ENCODE measurements around the gene CASZ1. TPM values are rescaled to one million over a fixed set of nuclear protein-coding genes. Genes with fewer than 3 reads are reported as not detected.
A peak's percentile ranks its signal among the peaks of the same experiment; 100 is the strongest.

Gene CASZ1
- total and polyA plus RNA-seq, 12 donors, result 19.5 to 79.8 (median 64.7) TPM

DNA sequence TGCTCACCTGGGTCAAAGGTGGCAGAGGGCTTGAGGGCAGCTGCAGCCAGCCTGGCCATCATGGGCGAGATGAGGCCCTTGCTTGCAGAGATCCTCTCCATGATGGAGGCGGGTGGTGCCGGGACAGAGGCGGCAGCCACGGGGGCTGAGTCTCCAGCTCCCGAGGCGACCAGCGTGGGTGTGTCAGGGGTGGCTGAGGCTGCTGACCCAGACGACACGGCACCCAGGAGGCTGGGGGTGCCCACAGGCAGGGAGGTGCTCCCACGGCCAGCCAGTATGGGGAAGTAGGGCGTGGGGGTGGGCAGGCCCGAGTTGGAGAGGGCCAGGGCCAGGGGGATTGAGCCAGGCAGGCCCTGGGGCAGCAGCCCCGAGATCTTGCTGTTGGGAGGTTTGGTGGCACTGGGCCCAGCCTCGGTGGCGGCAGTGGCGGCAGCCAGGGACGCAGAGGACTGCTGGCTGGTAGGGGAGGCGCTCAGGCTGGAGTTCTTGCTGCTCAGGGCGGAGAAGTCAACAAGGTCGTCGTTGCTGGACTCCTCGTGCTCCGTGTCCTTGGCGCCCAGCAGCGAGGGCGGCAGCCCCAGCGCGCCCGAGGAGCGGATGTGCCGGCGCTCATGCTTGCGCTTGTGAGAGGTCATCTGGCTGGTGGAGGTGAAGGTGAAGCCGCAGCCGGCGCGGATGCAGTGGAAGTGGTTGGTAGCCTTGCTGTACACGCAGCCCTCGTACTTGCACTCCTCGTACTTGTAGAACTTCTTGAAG is 142.9 kb downstream of the CASZ1 start:
- H3K36me3 ChIP-seq, result peaks cover 0 to 90% (median 11%) of the 10 kb centered on the region in 9 donors
- peaks cover 0 to 10% (median 0%) of the 10 kb centered on the region in 9 donors for H3K4me1 ChIP-seq
- no peak for TF ChIP-seq CTCF (IDR thresholded peaks at IDR 0.05)
- ATAC-seq (peak in 2 of 8 donors; percentile 23 to 33), DNase-seq (no peak)
- no peaks in the 10 kb centered on the region for H3K27me3 ChIP-seq
- WGBS, 2 donors, result 84 to 85% methylated on average over 41 of the region's 41 CpGs
- H3K9me3 ChIP-seq, result no peaks in the 10 kb centered on the region
- H3K27ac ChIP-seq, result peak overlapping the region in 1 of 10 donors; percentile 19
- no peak overlapping the region for H3K4me3 ChIP-seq
- intact Hi-C loops (cut with DNase I), result loop anchor here in 2 of 10 donors (1.0 to 10.0 kb wide), 2 partner anchors 47 to 211 kb away; no protein-coding TSS in a partner anchor

GRCh38 chr1:10652626-10653025 is 143.8 kb downstream of the CASZ1 start:
- H3K27me3 ChIP-seq, result no peaks in the 10 kb centered on the region
- 61 to 67% methylated on average over 12 of the region's 12 CpGs for WGBS, 2 donors
- peaks cover 0 to 92% (median 9%) of the 10 kb centered on the region in 9 donors for H3K36me3 ChIP-seq
- no peak overlapping the region for H3K27ac ChIP-seq
- H3K4me3 ChIP-seq, result no peak overlapping the region
- peaks cover 0 to 10% (median 0%) of the 10 kb centered on the region in 9 donors for H3K4me1 ChIP-seq
- no peak for TF ChIP-seq CTCF (IDR thresholded peaks at IDR 0.05)
- intact Hi-C loops (cut with DNase I), result loop anchor here in 2 of 10 donors (1.0 to 10.0 kb wide), 2 partner anchors 48 to 212 kb away; no protein-coding TSS in a partner anchor
- no peak for ATAC-seq
- DNase-seq, result no peak
- H3K9me3 ChIP-seq, result no peaks in the 10 kb centered on the region

DNA sequence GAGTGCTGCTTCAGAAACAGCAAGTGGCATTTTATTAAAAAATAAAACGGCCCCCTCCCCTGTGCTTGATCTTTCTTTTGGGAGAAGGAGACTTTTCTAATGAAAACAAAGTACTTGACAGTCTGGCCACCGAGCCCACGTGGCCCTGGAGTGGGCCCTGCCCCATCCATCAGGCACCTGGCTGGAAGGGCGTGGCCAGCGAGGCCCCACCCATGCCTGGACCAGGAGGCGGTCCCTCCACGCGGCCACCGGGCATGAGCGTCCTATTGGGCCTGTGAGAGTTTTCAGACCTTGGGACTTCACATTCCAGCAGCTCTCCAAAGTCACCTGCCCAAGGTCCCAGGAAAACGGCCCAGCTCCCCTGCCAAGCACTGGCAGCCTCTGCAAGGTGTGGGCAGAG is 144.7 kb downstream of the CASZ1 start:
- no peak for DNase-seq
- Histone ChIP-seq H3K36me3 (peaks cover 0 to 94% (median 12%) of the 10 kb centered on the region in 9 donors), H3K4me1 (peaks cover 0 to 6% (median 0%) of the 10 kb centered on the region in 9 donors), H3K9me3 (no peaks in the 10 kb centered on the region), H3K27ac (peak overlapping the region in 1 of 10 donors; percentile 15), H3K4me3 (no peak overlapping the region), H3K27me3 (no peaks in the 10 kb centered on the region)
- WGBS, 2 donors, result 66 to 67% methylated on average over 11 of the region's 11 CpGs
- no peak for ATAC-seq
- no peak for TF ChIP-seq CTCF (IDR thresholded peaks at IDR 0.05)
- intact Hi-C loops (cut with DNase I), result loop anchor here in 1 of 10 donors (10.0 kb wide), 1 partner anchor 213 kb away; no protein-coding TSS in a partner anchor

DNA sequence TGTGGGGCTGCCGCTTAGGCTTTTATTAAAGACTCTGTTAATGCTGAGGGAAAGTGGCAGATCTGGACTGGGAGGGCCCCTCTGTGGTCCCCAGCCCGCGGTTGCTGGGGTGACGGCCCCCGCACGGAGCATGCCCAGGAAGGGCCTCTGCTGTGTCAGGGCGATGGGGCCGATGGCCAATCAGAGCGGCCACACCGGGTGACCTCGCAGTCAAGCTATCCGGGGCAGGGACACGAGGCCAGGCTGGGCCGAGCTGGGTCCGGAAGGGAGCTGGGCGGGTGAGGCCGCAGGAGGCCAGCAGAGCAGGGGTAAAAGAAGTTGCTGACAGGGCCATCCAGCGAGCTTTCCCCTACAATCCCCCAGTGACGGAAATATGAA is 145.1 kb downstream of the CASZ1 start:
- Histone ChIP-seq H3K27me3 (no peaks in the 10 kb centered on the region), H3K4me3 (no peak overlapping the region), H3K36me3 (peaks cover 0 to 89% (median 12%) of the 10 kb centered on the region in 9 donors), H3K9me3 (no peaks in the 10 kb centered on the region), H3K27ac (peak overlapping the region in 1 of 10 donors; percentile 15), H3K4me1 (peaks cover 0 to 7% (median 0%) of the 10 kb centered on the region in 9 donors)
- no peak for TF ChIP-seq CTCF (IDR thresholded peaks at IDR 0.05)
- no peak for DNase-seq
- intact Hi-C loops (cut with DNase I), result loop anchor here in 1 of 10 donors (10.0 kb wide), 1 partner anchor 213 kb away; no protein-coding TSS in a partner anchor
- ATAC-seq, result no peak
- 61% methylated on average over 19 of the region's 19 CpGs for WGBS, 2 donors
